ENCODE measurements around the gene ASB2. TPM values are rescaled to one million over a fixed set of nuclear protein-coding genes. Genes with fewer than 3 reads are reported as not detected.

The ASB2 gene
- total RNA-seq, 2 donors from 2014 or later, result 115 to 187 TPM

DNA sequence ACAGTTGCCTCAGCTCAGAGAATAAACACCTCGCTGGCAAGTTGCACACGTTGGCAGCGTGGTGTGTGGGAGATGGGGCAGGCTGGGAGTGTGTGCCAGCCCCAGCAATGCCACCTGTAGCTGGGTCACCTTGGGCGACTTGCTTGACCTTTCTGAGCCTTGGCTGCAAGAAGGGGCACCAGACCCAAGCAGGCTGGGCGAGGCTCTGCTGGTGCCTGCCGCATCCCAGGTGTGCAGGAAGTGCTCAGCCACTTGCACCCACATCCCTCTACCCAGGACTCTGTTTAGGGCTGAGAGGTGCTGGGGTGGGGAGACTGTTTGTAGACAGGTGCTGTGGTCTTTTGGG is 48.6 kb downstream of the ASB2 start:
- Histone ChIP-seq H3K27ac (no peak overlapping the region), H3K9me3 (no peaks in the 10 kb centered on the region), H3K4me3 (no peak overlapping the region), H3K36me3 (peaks cover 32% of the 10 kb centered on the region), H3K4me1 (no peaks in the 10 kb centered on the region), H3K27me3 (no peaks in the 10 kb centered on the region)
- no peak for DNase-seq (ENCODE audit: low spot score)
- TF ChIP-seq, protein P1, sequence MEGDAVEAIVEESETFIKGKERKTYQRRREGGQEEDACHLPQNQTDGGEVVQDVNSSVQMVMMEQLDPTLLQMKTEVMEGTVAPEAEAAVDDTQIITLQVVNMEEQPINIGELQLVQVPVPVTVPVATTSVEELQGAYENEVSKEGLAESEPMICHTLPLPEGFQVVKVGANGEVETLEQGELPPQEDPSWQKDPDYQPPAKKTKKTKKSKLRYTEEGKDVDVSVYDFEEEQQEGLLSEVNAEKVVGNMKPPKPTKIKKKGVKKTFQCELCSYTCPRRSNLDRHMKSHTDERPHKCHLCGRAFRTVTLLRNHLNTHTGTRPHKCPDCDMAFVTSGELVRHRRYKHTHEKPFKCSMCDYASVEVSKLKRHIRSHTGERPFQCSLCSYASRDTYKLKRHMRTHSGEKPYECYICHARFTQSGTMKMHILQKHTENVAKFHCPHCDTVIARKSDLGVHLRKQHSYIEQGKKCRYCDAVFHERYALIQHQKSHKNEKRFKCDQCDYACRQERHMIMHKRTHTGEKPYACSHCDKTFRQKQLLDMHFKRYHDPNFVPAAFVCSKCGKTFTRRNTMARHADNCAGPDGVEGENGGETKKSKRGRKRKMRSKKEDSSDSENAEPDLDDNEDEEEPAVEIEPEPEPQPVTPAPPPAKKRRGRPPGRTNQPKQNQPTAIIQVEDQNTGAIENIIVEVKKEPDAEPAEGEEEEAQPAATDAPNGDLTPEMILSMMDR (IDR thresholded peaks at IDR 0.05), result no peak

DNA sequence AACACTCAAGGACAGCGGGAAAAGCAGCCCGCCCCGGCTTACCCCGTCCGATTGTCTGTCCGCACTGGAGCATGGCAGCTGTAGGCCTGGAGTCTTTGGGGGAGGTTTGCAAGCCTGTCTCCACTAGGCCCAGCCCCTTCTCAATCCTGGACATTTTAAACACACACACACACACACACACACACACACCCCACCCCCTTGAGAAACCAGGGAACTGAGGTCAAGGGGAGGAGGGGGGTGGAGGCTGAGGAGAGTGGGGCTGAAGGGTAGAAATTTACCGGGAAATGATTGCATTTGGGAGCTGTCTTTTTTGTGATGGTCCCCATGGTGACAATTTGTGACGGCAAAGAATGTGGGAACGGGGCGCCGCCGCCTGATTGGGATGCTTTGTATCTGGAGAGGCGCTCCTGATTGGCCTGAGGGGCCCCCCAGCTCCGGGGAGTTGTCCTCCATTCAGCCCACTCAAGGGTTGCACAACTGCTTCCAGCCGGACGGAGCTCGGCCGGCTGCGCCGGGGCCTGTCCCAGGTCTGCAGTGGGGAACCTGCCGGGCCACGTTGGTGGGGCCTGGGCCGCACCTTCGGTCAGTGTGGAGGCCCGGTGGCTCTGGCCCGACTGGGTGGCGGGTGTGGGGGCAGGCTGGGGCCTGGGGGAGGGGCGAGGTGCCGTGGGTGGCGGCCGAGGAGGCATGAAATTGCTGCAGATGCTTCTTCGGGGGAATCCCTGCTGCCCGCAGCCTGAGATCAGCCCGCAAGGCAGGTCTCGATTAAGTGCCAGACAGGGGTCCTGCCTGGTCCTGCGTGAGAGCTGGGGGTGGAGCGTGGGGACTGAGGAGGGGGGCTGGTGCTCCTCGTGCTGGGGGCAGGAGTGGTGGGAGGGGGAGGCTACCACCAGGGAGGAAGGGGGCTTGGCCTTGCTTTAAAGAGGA is 49.2 kb downstream of the ASB2 start, which contains the start of gene FAM181A:
FAM181A (plus strand) TSS at position 472 of the 927 bp plus-strand sequence. CDS start 942 bp downstream, outside the sequence.
- no peak within 1 kb of the TSS for H3K27ac ChIP-seq
- peaks cover 25% of the 10 kb centered on the region for H3K36me3 ChIP-seq
- TF ChIP-seq, protein P1 (IDR thresholded peaks at IDR 0.05), result no peak
- H3K4me1 ChIP-seq, result no peaks in the 10 kb centered on the region
- DNase-seq (ENCODE audit: low spot score), result no peak
- H3K27me3 ChIP-seq, result no peaks in the 10 kb centered on the region
- H3K9me3 ChIP-seq, result no peaks in the 10 kb centered on the region
- no peak within 1 kb of the TSS for H3K4me3 ChIP-seq

DNA sequence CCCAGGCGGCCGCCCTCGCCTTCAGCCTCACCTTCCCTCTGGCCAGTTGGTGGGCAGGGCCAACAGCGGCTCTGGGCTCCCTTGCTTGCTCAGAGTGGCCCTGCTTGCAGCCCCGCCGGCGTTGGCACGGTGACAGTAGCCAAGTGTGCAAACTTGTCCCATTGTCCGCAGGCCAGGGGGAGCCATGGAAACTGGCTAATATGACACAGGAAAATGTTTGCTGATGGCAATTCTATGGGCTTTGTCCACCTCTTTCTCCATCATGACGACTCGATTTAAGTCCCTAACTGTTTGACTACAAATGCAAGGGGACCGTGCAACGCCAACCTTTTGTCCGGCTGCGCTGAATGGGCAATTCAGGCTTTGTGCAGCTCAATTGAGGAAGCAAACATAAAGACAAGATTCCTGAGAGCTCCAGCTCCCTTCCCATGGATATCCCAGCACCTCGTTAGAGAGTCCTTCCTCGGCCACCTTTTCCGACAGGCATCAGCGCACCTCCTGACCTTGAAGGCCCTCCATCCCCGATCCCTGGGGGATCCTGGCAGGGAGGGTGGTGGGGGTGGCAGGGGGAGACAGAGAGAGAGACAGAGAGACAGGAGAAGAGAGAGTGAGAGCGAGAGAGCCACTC is 50.0 kb downstream of the ASB2 start:
- DNase-seq (ENCODE audit: low spot score), result no peak
- Histone ChIP-seq H3K36me3 (peaks cover 19% of the 10 kb centered on the region), H3K4me1 (no peaks in the 10 kb centered on the region), H3K4me3 (no peak overlapping the region), H3K27ac (no peak overlapping the region), H3K9me3 (no peaks in the 10 kb centered on the region), H3K27me3 (no peaks in the 10 kb centered on the region)
- TF ChIP-seq, protein P1 (IDR thresholded peaks at IDR 0.05), result no peak

DNA sequence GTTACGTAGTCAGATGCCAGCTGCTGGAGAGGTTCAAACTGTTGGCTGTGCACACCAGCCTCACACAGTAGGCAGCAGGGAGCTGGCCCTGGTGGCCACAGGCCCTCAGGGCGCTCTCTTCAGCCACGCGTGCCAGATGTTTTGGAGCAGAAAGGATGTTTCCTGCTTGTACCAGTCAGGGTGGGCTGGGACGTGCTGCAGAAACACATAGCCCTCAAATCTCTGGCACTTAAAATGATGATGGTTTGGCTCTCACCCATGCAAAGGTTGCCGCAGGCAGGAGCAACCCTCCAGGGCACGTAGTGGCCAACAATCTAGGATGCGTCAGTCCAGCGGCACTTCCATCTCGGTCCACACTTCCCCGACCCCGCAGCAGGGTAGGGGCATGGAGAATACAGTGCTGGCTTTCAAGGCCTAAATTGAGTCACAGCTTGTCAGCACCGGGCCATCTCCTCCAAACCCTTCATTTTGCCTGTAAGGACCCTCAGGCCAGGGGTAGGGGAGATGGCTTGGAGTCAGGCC is 50.9 kb downstream of the ASB2 start:
- Histone ChIP-seq H3K27me3 (no peaks in the 10 kb centered on the region), H3K4me1 (no peaks in the 10 kb centered on the region), H3K27ac (no peak overlapping the region), H3K4me3 (no peak overlapping the region), H3K9me3 (no peaks in the 10 kb centered on the region), H3K36me3 (peaks cover 9% of the 10 kb centered on the region)
- DNase-seq (ENCODE audit: low spot score), result no peak
- TF ChIP-seq, protein P1 (IDR thresholded peaks at IDR 0.05), result no peak

DNA sequence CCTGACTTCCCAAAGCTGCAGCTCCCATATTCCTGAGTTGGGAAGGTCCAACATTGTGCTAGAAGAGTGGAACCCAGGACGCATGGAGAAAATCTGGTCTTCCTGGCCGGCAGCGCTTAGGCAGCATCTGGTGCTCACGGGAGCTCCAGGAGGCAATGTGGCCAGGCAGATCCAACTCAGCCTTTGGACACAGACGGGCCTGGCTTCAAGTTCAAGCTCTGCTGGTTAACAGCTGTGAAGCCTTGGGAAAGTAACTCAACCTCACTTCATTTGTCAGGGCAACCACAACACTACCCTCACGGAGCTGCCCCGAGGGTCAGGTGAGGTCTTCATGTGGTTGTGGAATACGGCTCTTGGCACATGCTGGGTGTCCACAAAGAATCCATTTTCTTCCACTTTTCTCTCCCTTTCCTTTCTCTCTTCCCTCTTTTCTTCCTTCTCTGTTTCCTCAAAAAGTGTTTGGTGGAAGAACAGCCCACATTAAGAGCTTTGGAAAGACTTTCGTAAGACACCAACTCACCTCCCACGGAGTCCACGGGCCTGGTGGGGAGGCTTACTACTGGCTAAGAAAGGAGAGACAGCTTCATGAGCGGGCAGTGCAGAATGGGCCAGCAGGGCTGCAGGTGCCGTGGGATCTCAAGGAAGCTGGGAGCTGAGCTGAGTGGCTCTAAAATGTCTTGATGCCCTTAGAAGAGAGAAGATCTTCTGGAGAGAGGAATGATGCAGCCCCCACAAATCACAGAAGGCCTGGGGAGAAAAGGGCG is 51.6 kb downstream of the ASB2 start:
- Histone ChIP-seq H3K27ac (no peak overlapping the region), H3K27me3 (no peaks in the 10 kb centered on the region), H3K36me3 (peaks cover 3% of the 10 kb centered on the region), H3K9me3 (no peaks in the 10 kb centered on the region), H3K4me1 (no peaks in the 10 kb centered on the region), H3K4me3 (no peak overlapping the region)
- DNase-seq (ENCODE audit: low spot score), result no peak
- TF ChIP-seq, protein P1 (IDR thresholded peaks at IDR 0.05), result no peak
